Neural progenitor cell (in vitro differentiated cells): ENCODE results near the gene CACHD1. TPM values are rescaled to one million over a fixed set of nuclear protein-coding genes. Genes with fewer than 3 reads are reported as not detected.

ENCODE experiments used
- DNase-seq: peaks from one replicate; pipeline ENCODE4 v3.0.0-alpha.2; 2016; ENCODE audit warnings: low spot score
- H2AFZ ChIP-seq: fragments of 200-600 bp; sonication (generic); replicated peaks from 2 replicates; pipeline ENCODE4 v1.6.1; 2016; ENCODE audit warnings: antibody characterized with exemption
- H3F3A ChIP-seq: fragments of 200-600 bp; sonication (generic); 2 replicates; pipeline ENCODE4 v1.6.1; 2016; ENCODE audit warnings: antibody characterized with exemption, low read depth
- H3K27ac ChIP-seq: fragments of 200-600 bp; sonication (generic); 2 replicates; pipeline ENCODE4 v1.5.1; 2016; ENCODE audit warnings: mild to moderate bottlenecking
- H3K27me3 ChIP-seq: fragments of 200-600 bp; sonication (generic); 2 replicates; pipeline ENCODE4 v1.6.1; 2016; ENCODE audit warnings: mild to moderate bottlenecking, moderate library complexity
- H3K36me3 ChIP-seq: fragments of 200-600 bp; sonication (generic); 2 replicates; pipeline ENCODE4 v1.5.1; 2016
- H3K4me1 ChIP-seq: fragments of 200-600 bp; sonication (generic); 2 replicates; pipeline ENCODE4 v1.6.1; 2016; ENCODE audit warnings: mixed run types
- H3K4me2 ChIP-seq: fragments of 200-600 bp; sonication (generic); 2 replicates; pipeline ENCODE4 v1.6.1; 2016
- H3K4me3 ChIP-seq: fragments of 200-600 bp; sonication (generic); 2 replicates; pipeline ENCODE4 v1.5.1; 2016
- H3K79me2 ChIP-seq: fragments of 200-600 bp; sonication (generic); 2 replicates; pipeline ENCODE4 v1.6.1; 2016; ENCODE audit warnings: low read depth
- H3K9ac ChIP-seq: fragments of 200-600 bp; sonication (generic); 2 replicates; pipeline ENCODE4 v1.6.1; 2016
- H3K9me3 ChIP-seq: fragments of 200-600 bp; sonication (generic); 2 replicates; pipeline ENCODE4 v1.5.1; 2016; ENCODE audit warnings: low read depth
- H4K20me1 ChIP-seq: fragments of 200-600 bp; sonication (generic); 2 replicates; pipeline ENCODE4 v1.6.1; 2016; ENCODE audit warnings: low read depth
- H3K27ac Mint-ChIP-seq: 3 replicates; pipeline ENCODE4 v1.8.0; 2021; ENCODE audit warnings: mixed read lengths
- H3K27me3 Mint-ChIP-seq: 2 replicates; pipeline ENCODE4 v1.8.0; 2022; ENCODE audit warnings: low read depth, mild to moderate bottlenecking, inconsistent platforms, moderate library complexity, mixed read lengths; ENCODE audit not compliant: insufficient read depth
- H3K36me3 Mint-ChIP-seq: 3 replicates; pipeline ENCODE4 v1.8.0; 2021; ENCODE audit warnings: mixed read lengths
- H3K4me1 Mint-ChIP-seq: 3 replicates; pipeline ENCODE4 v1.8.0; 2021; ENCODE audit warnings: mixed read lengths
- H3K4me3 Mint-ChIP-seq: 3 replicates; pipeline ENCODE4 v1.8.0; 2021; ENCODE audit warnings: mild to moderate bottlenecking, moderate library complexity, mixed read lengths
- H3K9me3 Mint-ChIP-seq: 3 replicates; pipeline ENCODE4 v1.8.0; 2020; ENCODE audit warnings: mixed read lengths
- EZH2 ChIP-seq: fragments of 200-600 bp; sonication (generic); IDR thresholded peaks from 2 replicates; pipeline ENCODE4 v1.6.1; 2017; ENCODE audit warnings: antibody characterized with exemption, mild to moderate bottlenecking, moderate library complexity
- EZH2phosphoT487 ChIP-seq: fragments of 200-600 bp; sonication (generic); IDR thresholded peaks from 2 replicates; pipeline ENCODE4 v1.6.1; 2017; ENCODE audit warnings: antibody characterized with exemption
- total RNA-seq: library from RNA; depleted of rRNA; stranded (reverse); fragments of >200 nt; gene quantifications from 2 replicates; pipeline ENCODE4 v1.2.3, GENCODE V29; 2015; ENCODE audit warnings: low replicate concordance
- TF ChIP-seq, protein P1 (sequence below): fragments of 200-600 bp; sonication (generic); IDR thresholded peaks from 2 replicates; pipeline ENCODE4 v1.5.1; 2017; ENCODE audit warnings: antibody characterized with exemption, mild to moderate bottlenecking

Gene CACHD1
- total RNA-seq, 1 donor from 2014 or later: 61.0 TPM

DNA sequence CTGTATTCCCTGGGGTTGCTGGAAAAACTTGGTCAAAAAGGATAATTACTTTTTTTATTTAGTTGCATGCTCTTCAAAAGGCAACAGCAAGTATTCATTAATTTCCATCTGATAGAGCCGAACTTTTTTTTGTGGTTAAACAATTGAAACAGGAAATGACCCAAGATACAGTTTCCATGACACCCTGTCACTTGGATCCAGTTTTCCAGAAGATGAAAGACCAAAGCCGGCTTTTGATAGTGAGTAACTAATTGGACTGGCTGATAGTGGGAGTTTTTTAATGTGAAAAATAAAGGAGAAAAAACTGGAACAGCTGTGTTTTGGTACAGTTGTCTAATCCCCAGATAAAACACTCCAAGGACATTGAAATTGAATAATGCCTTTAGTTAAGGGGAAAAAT, 33.0 kb downstream of the CACHD1 start:
- peaks cover 17% of the 10 kb centered on the region for H3K36me3 Mint-ChIP-seq
- Histone ChIP-seq H3K79me2 (peaks cover 93% of the 10 kb centered on the region), H3K27me3 (no peaks in the 10 kb centered on the region), H3K36me3 (no peaks in the 10 kb centered on the region), H2AFZ (no peak overlapping the region), H4K20me1 (peaks cover 12% of the 10 kb centered on the region), H3K4me3 (no peak overlapping the region), H3K4me2 (peak overlapping the region; percentile 33), H3F3A (peaks cover 30% of the 10 kb centered on the region), H3K27ac (no peak overlapping the region), H3K9me3 (no peaks in the 10 kb centered on the region), H3K9ac (no peak overlapping the region), H3K4me1 (peaks cover 61% of the 10 kb centered on the region)
- H3K4me1 Mint-ChIP-seq: peaks cover 89% of the 10 kb centered on the region
- H3K27ac Mint-ChIP-seq: no peak overlapping the region
- no peak for TF ChIP-seq EZH2phosphoT487
- no peak for TF ChIP-seq EZH2
- TF ChIP-seq, protein P1, sequence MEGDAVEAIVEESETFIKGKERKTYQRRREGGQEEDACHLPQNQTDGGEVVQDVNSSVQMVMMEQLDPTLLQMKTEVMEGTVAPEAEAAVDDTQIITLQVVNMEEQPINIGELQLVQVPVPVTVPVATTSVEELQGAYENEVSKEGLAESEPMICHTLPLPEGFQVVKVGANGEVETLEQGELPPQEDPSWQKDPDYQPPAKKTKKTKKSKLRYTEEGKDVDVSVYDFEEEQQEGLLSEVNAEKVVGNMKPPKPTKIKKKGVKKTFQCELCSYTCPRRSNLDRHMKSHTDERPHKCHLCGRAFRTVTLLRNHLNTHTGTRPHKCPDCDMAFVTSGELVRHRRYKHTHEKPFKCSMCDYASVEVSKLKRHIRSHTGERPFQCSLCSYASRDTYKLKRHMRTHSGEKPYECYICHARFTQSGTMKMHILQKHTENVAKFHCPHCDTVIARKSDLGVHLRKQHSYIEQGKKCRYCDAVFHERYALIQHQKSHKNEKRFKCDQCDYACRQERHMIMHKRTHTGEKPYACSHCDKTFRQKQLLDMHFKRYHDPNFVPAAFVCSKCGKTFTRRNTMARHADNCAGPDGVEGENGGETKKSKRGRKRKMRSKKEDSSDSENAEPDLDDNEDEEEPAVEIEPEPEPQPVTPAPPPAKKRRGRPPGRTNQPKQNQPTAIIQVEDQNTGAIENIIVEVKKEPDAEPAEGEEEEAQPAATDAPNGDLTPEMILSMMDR: no peak
- H3K4me3 Mint-ChIP-seq: peak overlapping the region; percentile 7
- no peaks in the 10 kb centered on the region for H3K27me3 Mint-ChIP-seq
- H3K9me3 Mint-ChIP-seq: no peaks in the 10 kb centered on the region
- no peak for DNase-seq

DNA sequence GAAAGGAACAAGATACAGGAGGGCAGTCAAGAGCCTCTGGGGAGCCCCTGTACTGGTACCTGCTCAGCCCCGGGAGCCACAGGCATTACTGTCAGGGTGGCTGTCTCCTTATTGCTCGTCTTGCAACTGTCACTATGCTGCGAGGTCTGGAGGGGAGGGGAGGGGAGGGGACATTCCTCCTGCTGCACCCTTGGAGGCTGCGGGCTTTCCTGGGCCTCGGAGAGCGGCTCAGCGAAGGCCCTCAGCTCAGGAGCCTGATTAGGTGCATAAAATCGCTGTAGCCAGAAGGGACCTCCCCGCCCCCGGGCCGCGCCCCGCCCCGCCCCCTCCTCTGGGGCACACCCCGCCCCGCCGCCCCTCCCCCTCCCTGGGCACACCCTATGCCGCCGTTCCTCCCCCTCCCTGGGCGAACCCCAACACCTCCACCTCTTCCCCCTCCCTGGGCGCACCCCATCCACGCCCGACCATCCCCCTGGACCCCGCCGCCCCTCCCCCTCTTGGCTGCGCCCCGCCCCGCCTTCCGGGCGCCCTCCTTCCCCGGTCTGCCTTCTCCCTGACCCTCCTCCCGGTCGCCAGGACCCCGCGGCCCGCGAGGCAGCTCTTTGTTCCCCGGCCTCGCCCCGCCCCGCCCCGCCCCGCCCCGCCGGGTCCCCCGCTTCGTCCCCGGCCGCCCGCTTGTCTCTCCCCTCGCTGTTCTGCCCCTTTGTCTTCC, 35.5 kb downstream of the CACHD1 start:
- peaks cover 93% of the 10 kb centered on the region for H3K79me2 ChIP-seq
- peaks cover 6% of the 10 kb centered on the region for H3K36me3 Mint-ChIP-seq
- peak overlapping the region; percentile 95 for H3K27ac Mint-ChIP-seq
- H3K27me3 ChIP-seq: no peaks in the 10 kb centered on the region
- H3K4me2 ChIP-seq: peak overlapping the region; percentile 83
- no peaks in the 10 kb centered on the region for H3K36me3 ChIP-seq
- no peak overlapping the region for H2AFZ ChIP-seq
- peaks cover 40% of the 10 kb centered on the region for H3F3A ChIP-seq
- no peak overlapping the region for H3K27ac ChIP-seq
- peaks cover 78% of the 10 kb centered on the region for H3K4me1 ChIP-seq
- H3K4me3 Mint-ChIP-seq: peak overlapping the region; percentile 82
- TF ChIP-seq, protein P1: no peak
- TF ChIP-seq EZH2: no peak
- peak overlapping the region; percentile 42 for H3K4me3 ChIP-seq
- H4K20me1 ChIP-seq: peaks cover 27% of the 10 kb centered on the region
- H3K9me3 Mint-ChIP-seq: no peaks in the 10 kb centered on the region
- H3K27me3 Mint-ChIP-seq: no peaks in the 10 kb centered on the region
- peaks cover 90% of the 10 kb centered on the region for H3K4me1 Mint-ChIP-seq
- peak; percentile 89 for DNase-seq
- no peaks in the 10 kb centered on the region for H3K9me3 ChIP-seq
- no peak overlapping the region for H3K9ac ChIP-seq

DNA sequence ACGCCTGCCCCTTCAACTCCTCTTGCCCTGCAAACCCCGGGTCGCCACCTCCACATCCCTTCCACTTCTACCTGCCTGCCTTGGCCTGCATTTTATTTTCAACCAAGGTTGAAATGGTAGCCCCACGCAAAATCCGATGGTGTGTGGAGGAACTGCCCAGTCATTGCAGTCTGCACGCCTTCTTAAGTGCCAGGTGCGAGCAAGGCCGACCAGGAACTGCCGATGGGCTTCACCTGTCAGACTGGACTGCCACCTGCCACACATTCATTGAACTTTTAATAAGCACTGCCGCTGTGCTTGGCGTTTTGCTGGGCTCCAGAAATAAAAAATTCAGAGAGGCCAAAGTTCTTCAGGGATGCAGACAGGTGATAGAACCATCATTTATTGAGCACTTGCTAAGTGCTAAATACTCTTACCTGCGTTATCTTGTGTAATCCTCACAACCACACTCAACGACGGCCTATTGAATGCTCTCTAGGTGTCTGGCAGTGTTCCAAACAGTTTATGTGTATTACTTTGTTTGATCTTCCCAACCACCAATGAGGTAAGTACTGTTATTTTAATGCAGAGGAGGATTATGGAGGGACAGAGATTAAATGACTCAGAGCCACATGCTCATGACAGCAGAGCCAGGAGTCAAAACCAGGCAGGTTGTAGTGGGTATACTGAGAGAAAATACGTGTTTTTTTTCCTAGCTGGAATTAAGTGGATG, 36.2 kb downstream of the CACHD1 start:
- peaks cover 78% of the 10 kb centered on the region for H3K4me1 ChIP-seq
- Mint-ChIP-seq H3K36me3 (peaks cover 10% of the 10 kb centered on the region), H3K4me3 (peak overlapping the region; percentile 80), H3K9me3 (no peaks in the 10 kb centered on the region), H3K27ac (peak overlapping the region; percentile 95), H3K4me1 (peaks cover 94% of the 10 kb centered on the region), H3K27me3 (no peaks in the 10 kb centered on the region)
- H3K27me3 ChIP-seq: no peaks in the 10 kb centered on the region
- H3F3A ChIP-seq: peaks cover 40% of the 10 kb centered on the region
- H3K36me3 ChIP-seq: no peaks in the 10 kb centered on the region
- TF ChIP-seq EZH2phosphoT487: no peak
- TF ChIP-seq EZH2: no peak
- TF ChIP-seq, protein P1: no peak
- H3K4me3 ChIP-seq: peak overlapping the region; percentile 42
- no peak overlapping the region for H2AFZ ChIP-seq
- DNase-seq: no peak
- H3K79me2 ChIP-seq: peaks cover 94% of the 10 kb centered on the region
- H3K27ac ChIP-seq: no peak overlapping the region
- no peak overlapping the region for H3K9ac ChIP-seq
- H4K20me1 ChIP-seq: peaks cover 27% of the 10 kb centered on the region
- no peaks in the 10 kb centered on the region for H3K9me3 ChIP-seq
- H3K4me2 ChIP-seq: peak overlapping the region; percentile 83
